ENCODE data around the gene RBM15B.
"Not testable (repeated sequence)": the region's sequence is repeated elsewhere in the genome, so short reads cannot be mapped to it uniquely, and the experiment has no call there.

Gene RBM15B

GRCh38 chr3:51391075-51391565, at the start of gene RBM15B:
RBM15B (plus strand) TSS chr3:51391285; CDS start chr3:51391400, 115 bp downstream.
- DNase-seq (ENCODE audit: low read depth in 3 of 3), result peak; percentile 90 to 96 (median 93)

- no peak for DNase-seq (ENCODE audit: low read depth in 3 of 3)
Measured at GRCh38 chr3:51343918-51344687, 47.0 kb upstream of the RBM15B start.

GRCh38 chr3:51350751-51351150, 40.3 kb upstream of the RBM15B start:
- no peak for DNase-seq (ENCODE audit: low read depth in 3 of 3)

GRCh38 chr3:51353131-51353530, 38.0 kb upstream of the RBM15B start:
- DNase-seq (ENCODE audit: low read depth in 3 of 3), result no peak

GRCh38 chr3:51353691-51354090, 37.4 kb upstream of the RBM15B start:
- DNase-seq (ENCODE audit: low read depth in 3 of 3), result no peak

GRCh38 chr3:51354172-51354571, 36.9 kb upstream of the RBM15B start:
- no peak for DNase-seq (ENCODE audit: low read depth in 3 of 3)

GRCh38 chr3:51354731-51355615, 36.1 kb upstream of the RBM15B start:
- DNase-seq (ENCODE audit: low read depth in 3 of 3), result no peak

GRCh38 chr3:51355891-51356578, 35.0 kb upstream of the RBM15B start:
- no peak for DNase-seq (ENCODE audit: low read depth in 3 of 3)

GRCh38 chr3:51357856-51358255, 33.2 kb upstream of the RBM15B start:
- no peak for DNase-seq (ENCODE audit: low read depth in 3 of 3)

- no peak for DNase-seq (ENCODE audit: low read depth in 3 of 3)
Measured at GRCh38 chr3:51358981-51359380, 32.1 kb upstream of the RBM15B start.

GRCh38 chr3:51360806-51361205, 30.3 kb upstream of the RBM15B start:
- DNase-seq (ENCODE audit: low read depth in 3 of 3), result no peak

- DNase-seq (ENCODE audit: low read depth in 3 of 3), result no peak
Measured at GRCh38 chr3:51361746-51362145, 29.3 kb upstream of the RBM15B start.

GRCh38 chr3:51362476-51362875, 28.6 kb upstream of the RBM15B start:
- DNase-seq (ENCODE audit: low read depth in 3 of 3), result no peak

- not testable (repeated sequence) for DNase-seq (ENCODE audit: low read depth in 3 of 3)
Measured at GRCh38 chr3:51368276-51368675, 22.8 kb upstream of the RBM15B start.

- DNase-seq (ENCODE audit: low read depth in 3 of 3), result peak in 1 of 3 experiments; percentile 33
Measured at GRCh38 chr3:51371943-51372557, 19.0 kb upstream of the RBM15B start.

- no peak for DNase-seq (ENCODE audit: low read depth in 3 of 3)
Measured at GRCh38 chr3:51373658-51374421, 17.2 kb upstream of the RBM15B start.

- no peak for DNase-seq (ENCODE audit: low read depth in 3 of 3)
Measured at GRCh38 chr3:51374456-51374855, 16.6 kb upstream of the RBM15B start.

GRCh38 chr3:51375136-51375535, 15.9 kb upstream of the RBM15B start:
- DNase-seq (ENCODE audit: low read depth in 3 of 3), result no peak

- DNase-seq (ENCODE audit: low read depth in 3 of 3), result no peak
Measured at GRCh38 chr3:51375571-51375970, 15.5 kb upstream of the RBM15B start.

GRCh38 chr3:51378065-51378464, 13.0 kb upstream of the RBM15B start:
- no peak for DNase-seq (ENCODE audit: low read depth in 3 of 3)

- DNase-seq (ENCODE audit: low read depth in 3 of 3), result no peak
Measured at GRCh38 chr3:51378726-51379125, 12.4 kb upstream of the RBM15B start.

Measured in stimulated activated CD4-positive, alpha-beta T cell treated with anti-CD3 and anti-CD28 coated beads, TNF-alpha, amount 100 ng/mL, for 4 hours (primary cell).